ENCODE results near the gene TCAF1.
A peak's percentile ranks its signal among the peaks of the same experiment; 100 is the strongest.
"Not testable (repeated sequence)": the region's sequence is repeated elsewhere in the genome, so short reads cannot be mapped to it uniquely, and the experiment has no call there.

TCAF1 gene

DNA sequence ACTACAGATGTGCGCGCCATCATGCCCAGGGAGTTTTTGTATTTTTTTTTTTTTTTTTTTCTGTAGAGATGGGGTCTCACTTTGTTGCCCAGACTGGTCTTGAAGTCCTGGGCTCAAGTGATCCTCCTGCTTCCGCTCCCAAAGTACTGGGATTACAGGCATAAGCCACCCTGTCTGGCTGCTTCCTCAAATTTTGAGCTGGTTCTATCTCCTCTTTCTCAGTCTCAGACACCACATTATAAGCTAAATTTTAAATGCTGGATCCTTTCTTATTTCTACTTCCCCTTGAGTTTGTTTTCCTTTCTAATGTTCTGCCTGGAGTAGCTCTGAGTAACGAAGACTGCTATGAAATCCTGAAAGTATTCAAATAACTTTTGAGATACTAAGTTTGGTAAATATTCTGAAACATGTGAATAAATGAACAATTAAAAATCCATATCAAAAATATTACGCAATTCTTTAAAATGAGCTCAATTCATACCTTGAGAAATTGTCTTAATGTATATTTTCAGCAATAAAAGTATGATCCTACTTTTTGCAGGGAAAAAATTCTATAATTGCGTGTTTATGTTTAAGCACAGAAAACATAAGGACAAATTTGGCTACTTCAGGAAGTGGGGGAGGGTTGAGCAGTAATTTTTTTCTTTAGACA lies 15.0 kb downstream of the TCAF1 start:
- Histone ChIP-seq H3K27me3 (no peaks in the 10 kb centered on the region), H3K4me2 (peak overlapping the region; percentile 2; the same call in 1 of the 2 replicates), H3K9me3 (peaks cover 60% of the 10 kb centered on the region), H3K4me1 (peaks cover 31% of the 10 kb centered on the region), H3K4me3 (no peak overlapping the region), H4K20me1 (no peaks in the 10 kb centered on the region), H3K36me3 (peaks cover 18% of the 10 kb centered on the region), H3K9ac (no peak overlapping the region), H3K27ac (no peak overlapping the region)
- TF ChIP-seq Cebpa-rat (IDR thresholded peaks at IDR 0.05) = peak; percentile 69; the same call in 1 of the 2 replicates

DNA sequence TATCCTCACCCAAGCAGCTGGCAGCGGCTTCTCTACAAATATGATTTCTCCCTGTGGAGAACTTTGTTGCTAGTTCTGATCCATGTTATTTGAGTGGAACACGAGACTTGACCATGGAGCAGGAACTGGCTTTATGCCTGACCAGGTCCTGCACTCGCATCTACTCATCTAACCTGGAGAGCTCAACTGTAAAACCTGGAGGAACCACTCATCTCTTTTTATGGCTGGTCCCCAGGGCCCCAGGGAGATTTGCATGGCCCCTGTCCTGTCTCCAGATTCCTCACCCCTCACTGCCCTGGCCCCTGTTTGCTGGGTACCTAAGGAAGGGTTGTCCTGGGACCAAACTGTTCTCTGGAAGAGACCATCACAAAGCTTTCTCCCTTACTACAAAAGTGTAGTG lies 16.0 kb downstream of the TCAF1 start:
- peaks cover 31% of the 10 kb centered on the region for H3K4me1 ChIP-seq
- H3K9me3 ChIP-seq = peaks cover 58% of the 10 kb centered on the region
- no peak overlapping the region for H3K4me3 ChIP-seq
- peaks cover 18% of the 10 kb centered on the region for H3K36me3 ChIP-seq
- no peak overlapping the region for H3K9ac ChIP-seq
- peak overlapping the region; percentile 2; the same call in 1 of the 2 replicates for H3K4me2 ChIP-seq
- TF ChIP-seq Cebpa-rat (IDR thresholded peaks at IDR 0.05) = no peak
- no peaks in the 10 kb centered on the region for H3K27me3 ChIP-seq
- no peaks in the 10 kb centered on the region for H4K20me1 ChIP-seq
- H3K27ac ChIP-seq = no peak overlapping the region

DNA sequence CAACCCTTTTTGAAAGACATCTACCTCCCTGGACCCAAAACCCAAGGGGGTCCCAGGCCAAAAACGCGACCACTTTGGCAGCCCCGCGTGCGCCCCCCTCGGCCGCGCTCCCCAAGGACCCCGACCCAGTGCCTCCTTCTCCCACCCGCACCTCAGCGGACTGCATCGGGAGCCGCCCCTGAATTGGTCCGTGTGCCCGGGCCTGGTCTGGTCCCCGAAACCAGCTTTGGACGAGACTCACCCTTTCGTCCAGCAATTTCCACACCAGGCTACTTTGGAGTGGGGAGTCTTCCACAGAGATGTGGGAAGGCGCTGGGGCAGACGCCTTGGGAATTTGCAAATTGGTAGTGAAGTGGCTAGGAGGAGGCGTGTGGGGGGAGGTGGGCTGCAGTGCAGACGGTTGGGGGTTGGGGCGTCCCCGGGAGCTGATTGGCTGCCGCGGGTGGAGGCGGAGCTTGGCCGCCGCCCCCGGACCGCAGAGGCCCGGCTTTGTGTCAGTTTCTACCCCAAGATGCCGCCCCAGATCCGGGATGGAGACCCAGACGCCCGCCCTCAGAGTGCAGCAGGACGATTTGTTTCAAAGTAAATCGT lies 16.9 kb downstream of the TCAF1 start:
- H3K4me1 ChIP-seq = peaks cover 31% of the 10 kb centered on the region
- no peak overlapping the region for H3K4me2 ChIP-seq
- H3K9me3 ChIP-seq = peaks cover 49% of the 10 kb centered on the region
- peaks cover 15% of the 10 kb centered on the region for H3K36me3 ChIP-seq
- H4K20me1 ChIP-seq = no peaks in the 10 kb centered on the region
- no peak overlapping the region for H3K4me3 ChIP-seq
- no peaks in the 10 kb centered on the region for H3K27me3 ChIP-seq
- no peak for TF ChIP-seq Cebpa-rat (IDR thresholded peaks at IDR 0.05)
- no peak overlapping the region for H3K9ac ChIP-seq
- no peak overlapping the region for H3K27ac ChIP-seq

DNA sequence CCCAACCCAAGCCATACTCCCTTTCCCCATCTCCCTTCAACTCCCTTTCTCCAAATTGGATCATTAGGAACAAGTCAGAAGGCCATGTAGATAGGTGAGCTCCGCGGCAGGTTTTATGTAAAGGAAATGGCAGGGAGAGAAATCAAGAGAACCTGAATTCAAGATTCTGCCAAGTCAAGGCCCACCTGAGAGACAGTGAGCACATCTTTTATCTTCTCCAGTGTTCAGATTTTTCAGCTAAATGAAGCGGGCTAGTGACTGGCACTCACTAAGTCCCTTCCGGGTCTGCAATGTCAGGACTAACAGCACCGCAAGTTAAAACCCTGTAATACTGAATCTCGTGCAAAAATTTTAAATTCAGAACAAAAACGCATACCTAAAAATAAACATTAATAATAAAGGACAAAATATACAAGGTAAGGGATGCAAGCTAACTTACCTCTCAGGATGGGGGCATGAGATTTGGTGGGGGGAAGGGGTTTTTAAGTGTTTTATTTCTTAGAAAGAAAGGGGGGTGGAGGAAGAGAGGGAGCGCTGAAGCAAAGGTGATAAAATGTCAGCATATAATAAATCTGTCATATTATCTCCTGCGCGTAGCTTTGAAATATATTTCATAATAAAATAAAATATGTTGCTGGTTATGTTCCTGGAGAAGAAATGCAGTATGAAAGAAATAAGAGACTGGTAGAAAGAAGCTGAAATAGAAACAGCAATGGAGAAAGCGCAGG lies 17.6 kb downstream of the TCAF1 start:
- Histone ChIP-seq H3K36me3 (peaks cover 9% of the 10 kb centered on the region), H3K4me2 (no peak overlapping the region), H3K9ac (no peak overlapping the region), H3K27ac (no peak overlapping the region), H3K4me3 (no peak overlapping the region), H4K20me1 (no peaks in the 10 kb centered on the region), H3K27me3 (no peaks in the 10 kb centered on the region), H3K9me3 (peaks cover 43% of the 10 kb centered on the region), H3K4me1 (peaks cover 31% of the 10 kb centered on the region)
- TF ChIP-seq Cebpa-rat (IDR thresholded peaks at IDR 0.05) = no peak

DNA sequence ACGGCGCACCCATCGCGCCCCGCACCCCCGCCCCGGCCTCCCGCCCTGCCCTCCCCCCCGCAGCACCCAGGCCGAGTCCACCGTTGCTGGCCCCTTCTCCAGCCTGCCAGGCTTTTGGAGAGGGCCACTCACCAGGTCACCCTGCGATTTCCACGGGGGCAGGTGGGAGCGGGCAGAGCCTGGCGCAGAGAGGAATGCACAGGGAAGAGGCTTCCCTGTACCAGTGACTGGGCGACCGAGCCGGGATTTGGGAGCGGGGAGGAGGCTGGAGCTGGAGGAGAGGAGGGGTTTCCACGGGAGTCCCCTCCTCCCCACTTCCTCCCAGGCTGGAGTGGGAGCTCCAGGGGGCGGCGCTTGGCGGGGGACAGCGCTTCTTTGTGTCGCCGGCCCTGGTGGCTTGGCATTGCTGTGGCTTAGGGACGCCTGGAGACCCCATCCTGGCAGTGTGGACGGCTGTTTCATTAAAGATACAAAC lies 19.3 kb downstream of the TCAF1 start:
- no peaks in the 10 kb centered on the region for H4K20me1 ChIP-seq
- no peak overlapping the region for H3K9ac ChIP-seq
- H3K27ac ChIP-seq = no peak overlapping the region
- peaks cover 7% of the 10 kb centered on the region; the same call in 1 of the 2 replicates for H3K36me3 ChIP-seq
- peaks cover 23% of the 10 kb centered on the region for H3K4me1 ChIP-seq
- no peaks in the 10 kb centered on the region for H3K27me3 ChIP-seq
- TF ChIP-seq Cebpa-rat (IDR thresholded peaks at IDR 0.05) = no peak
- H3K4me2 ChIP-seq = no peak overlapping the region
- no peak overlapping the region for H3K4me3 ChIP-seq
- peaks cover 32% of the 10 kb centered on the region for H3K9me3 ChIP-seq

DNA sequence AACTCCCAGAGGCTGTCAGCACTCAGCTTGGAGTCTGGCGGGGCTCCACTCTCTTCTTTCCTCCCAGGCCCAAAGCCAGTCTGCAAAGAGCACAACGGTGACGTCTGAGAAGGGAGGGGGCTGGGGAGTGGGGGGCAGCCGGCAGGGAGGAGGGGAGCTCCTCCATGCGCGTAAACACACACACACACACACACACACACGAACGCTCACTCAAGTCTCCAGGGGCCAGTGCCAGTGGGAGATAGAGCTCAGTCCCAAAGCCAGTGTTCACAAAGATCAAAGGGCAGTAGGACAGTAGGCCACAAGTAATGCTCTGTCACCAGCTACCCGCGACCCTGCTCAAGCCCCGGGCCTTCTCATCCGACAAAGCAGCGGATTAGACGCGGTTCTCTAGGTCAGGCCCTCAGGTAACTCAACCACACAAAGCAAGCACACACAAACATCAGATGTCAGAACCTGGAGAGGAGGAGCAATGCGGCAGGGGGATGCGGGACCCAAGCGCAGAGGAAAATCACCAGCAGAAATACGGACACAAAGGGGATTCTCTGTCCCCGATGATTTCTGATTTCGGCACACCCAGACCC lies 19.9 kb downstream of the TCAF1 start:
- Histone ChIP-seq H3K4me3 (no peak overlapping the region), H3K36me3 (peaks cover 7% of the 10 kb centered on the region; the same call in 1 of the 2 replicates), H3K4me2 (peak overlapping the region; percentile 22; the same call in 1 of the 2 replicates), H4K20me1 (no peaks in the 10 kb centered on the region), H3K27me3 (no peaks in the 10 kb centered on the region), H3K9ac (no peak overlapping the region), H3K4me1 (peaks cover 17% of the 10 kb centered on the region), H3K27ac (no peak overlapping the region), H3K9me3 (peaks cover 32% of the 10 kb centered on the region)
- no peak for TF ChIP-seq Cebpa-rat (IDR thresholded peaks at IDR 0.05)

DNA sequence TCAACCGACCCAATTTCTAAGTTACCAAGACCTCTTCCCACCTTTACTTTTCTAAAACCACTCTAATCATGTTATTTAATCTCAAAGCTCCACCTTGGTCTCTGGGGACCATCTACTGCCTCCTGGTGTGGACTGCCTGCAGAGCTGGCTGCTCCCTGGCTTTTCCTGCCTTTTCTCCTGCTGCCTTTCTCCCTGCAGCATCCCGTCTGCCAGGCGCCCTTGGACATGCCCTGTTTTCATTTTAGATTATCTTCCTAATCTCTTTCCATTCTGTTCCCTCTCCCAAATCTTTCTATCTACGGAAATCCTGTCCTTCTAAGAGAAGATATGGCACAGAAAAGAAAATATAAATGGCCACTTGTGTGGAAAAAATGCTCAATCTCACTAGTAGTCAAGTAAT lies 23.1 kb downstream of the TCAF1 start:
- no peak for TF ChIP-seq Cebpa-rat (IDR thresholded peaks at IDR 0.05)
- Histone ChIP-seq H3K4me3 (no peak overlapping the region), H3K27ac (no peak overlapping the region), H3K4me2 (no peak overlapping the region), H3K9me3 (peaks cover 10% of the 10 kb centered on the region; the same call in 1 of the 2 replicates), H3K27me3 (no peaks in the 10 kb centered on the region), H3K4me1 (peaks cover 4% of the 10 kb centered on the region; the same call in 1 of the 2 replicates), H3K9ac (no peak overlapping the region), H4K20me1 (no peaks in the 10 kb centered on the region), H3K36me3 (peaks cover 25% of the 10 kb centered on the region)

DNA sequence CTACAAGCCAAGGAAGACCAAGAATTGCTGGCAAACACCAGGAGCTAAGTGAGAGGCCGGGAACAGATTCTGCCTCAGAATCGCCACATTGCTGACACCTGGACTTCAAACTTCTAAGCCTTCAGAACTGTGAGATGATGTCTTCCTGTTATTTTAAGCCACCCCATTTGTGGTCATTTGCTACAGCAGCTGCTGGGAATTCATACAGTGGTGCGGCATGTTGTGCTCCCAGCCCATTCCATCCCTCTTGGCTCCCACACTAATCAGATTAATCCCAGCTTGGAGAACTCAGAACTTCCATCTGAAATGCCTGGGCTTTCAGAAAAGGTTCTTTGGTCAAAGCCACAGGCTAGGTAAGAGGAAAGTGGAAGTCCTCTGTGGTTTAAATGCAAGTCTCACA lies 24.9 kb downstream of the TCAF1 start:
- Histone ChIP-seq H3K36me3 (peaks cover 25% of the 10 kb centered on the region), H3K4me3 (no peak overlapping the region), H3K4me2 (no peak overlapping the region), H4K20me1 (no peaks in the 10 kb centered on the region), H3K27ac (no peak overlapping the region), H3K9ac (no peak overlapping the region), H3K9me3 (no peaks in the 10 kb centered on the region), H3K4me1 (no peaks in the 10 kb centered on the region), H3K27me3 (no peaks in the 10 kb centered on the region)
- no peak for TF ChIP-seq Cebpa-rat (IDR thresholded peaks at IDR 0.05)

DNA sequence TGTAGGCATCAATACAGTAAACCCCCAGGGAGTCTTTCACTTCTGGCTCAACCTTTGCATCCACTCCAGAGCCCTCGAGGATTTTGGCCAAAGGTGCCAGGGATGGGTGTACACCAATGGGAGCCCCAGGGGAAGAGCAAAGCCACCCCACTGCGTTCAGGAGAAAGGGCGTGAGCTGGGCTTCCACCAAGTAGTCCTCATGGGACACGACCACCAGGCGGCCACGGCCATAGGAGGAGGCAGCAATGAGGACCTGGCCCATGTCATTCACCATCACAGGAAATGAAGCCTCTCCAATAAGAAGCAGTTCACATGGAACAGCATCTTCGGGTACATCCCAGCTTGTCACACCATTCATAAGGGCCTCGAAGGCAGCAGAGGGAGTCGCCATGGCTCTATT lies 25.8 kb downstream of the TCAF1 start:
- Histone ChIP-seq H4K20me1 (no peaks in the 10 kb centered on the region), H3K27ac (no peak overlapping the region), H3K9me3 (no peaks in the 10 kb centered on the region), H3K4me3 (no peak overlapping the region), H3K4me2 (no peak overlapping the region), H3K36me3 (peaks cover 25% of the 10 kb centered on the region), H3K9ac (no peak overlapping the region), H3K27me3 (no peaks in the 10 kb centered on the region), H3K4me1 (no peaks in the 10 kb centered on the region)
- no peak for TF ChIP-seq Cebpa-rat (IDR thresholded peaks at IDR 0.05)

DNA sequence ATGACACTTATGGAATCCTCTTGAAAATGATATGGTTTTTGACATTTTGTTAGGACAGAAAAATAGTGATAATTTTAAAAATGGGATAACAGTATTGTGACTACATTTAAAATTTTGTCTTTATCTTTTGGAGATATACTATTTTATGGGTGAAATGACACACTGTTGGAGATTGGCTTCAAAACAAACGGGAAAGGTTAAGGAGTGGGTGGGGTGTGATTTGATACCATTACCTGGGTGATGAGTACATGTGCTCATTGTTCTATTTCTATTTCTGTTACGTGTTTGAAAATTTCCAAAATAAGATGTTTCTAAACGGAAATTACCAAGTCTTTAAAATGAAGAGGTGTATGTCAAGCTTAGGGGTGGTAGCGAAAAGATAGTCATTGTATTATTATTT lies 28.7 kb downstream of the TCAF1 start:
- not testable (repeated sequence) for H3K27ac ChIP-seq, H3K4me1 ChIP-seq, H3K4me3 ChIP-seq, H3K4me2 ChIP-seq, H3K27me3 ChIP-seq, H3K9ac ChIP-seq, H3K9me3 ChIP-seq, H4K20me1 ChIP-seq
- peaks cover 25% of the 10 kb centered on the region for H3K36me3 ChIP-seq

DNA sequence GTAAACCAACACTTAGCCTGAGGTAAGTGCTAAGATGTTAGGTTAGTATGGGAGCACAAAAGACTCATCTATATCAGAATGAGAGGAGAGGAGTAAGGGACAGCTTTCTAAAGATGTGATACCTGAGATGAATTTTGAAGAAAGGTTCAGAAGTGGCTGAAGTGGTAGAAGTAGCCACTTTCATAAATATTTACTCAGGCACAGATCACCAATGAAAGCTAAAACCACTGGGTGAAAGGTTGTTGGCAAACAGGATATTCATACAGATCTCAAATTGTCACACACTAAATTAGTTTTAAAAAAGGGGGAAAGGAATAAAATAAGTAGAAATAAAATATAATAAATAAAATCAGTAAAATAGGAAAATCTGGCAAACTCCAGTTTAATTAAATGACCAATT lies 30.4 kb downstream of the TCAF1 start:
- not testable (repeated sequence) for H3K9ac ChIP-seq, H3K4me1 ChIP-seq, H3K9me3 ChIP-seq, H3K4me3 ChIP-seq, H3K27ac ChIP-seq, H4K20me1 ChIP-seq, H3K4me2 ChIP-seq, H3K27me3 ChIP-seq
- H3K36me3 ChIP-seq = peaks cover 19% of the 10 kb centered on the region

DNA sequence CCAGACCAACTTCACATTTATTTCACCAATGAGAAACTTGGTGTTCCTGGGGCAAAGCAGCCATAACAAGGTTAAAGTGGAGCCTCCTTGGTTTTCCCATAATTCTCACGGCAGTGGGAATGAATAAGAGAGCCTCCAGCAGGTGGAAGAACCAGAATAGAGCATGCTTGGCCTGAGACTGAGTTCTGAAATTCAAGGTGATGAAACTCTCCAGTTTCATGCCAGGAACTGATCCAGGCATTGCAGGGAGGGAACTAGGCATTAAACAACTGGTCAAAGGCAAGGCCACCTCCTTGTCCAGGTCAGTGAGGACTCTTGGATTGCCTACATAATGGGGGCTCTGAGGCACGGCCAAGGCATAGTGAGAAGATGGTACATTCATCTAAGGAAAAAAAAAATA lies 44.0 kb downstream of the TCAF1 start:
- not testable (repeated sequence) for H3K9me3 ChIP-seq, H3K27ac ChIP-seq, H3K4me1 ChIP-seq, H3K9ac ChIP-seq, H3K4me2 ChIP-seq, H3K4me3 ChIP-seq, H3K27me3 ChIP-seq, H3K36me3 ChIP-seq, H4K20me1 ChIP-seq

DNA sequence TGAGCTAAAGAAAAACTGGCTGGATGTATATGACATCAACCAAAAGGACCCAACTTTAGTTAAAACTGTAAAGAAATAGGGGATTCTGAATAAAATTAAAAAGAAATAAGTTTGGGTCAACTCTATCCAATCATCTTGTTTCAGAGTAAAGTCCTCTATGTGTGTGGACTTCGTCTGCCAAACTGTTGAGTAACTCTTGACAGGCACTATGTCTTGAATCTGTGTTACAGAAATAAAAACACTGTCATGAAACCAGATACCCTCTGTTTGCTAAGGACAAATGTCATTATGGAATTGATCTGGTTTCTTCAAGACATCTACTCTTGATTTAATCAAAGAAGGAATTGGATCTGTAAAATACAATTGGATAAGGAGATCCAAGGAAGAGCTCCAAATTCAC lies 46.5 kb downstream of the TCAF1 start:
- not testable (repeated sequence) for H3K4me3 ChIP-seq, H3K9me3 ChIP-seq, H3K27me3 ChIP-seq, H4K20me1 ChIP-seq, H3K27ac ChIP-seq, H3K4me1 ChIP-seq, H3K36me3 ChIP-seq, H3K4me2 ChIP-seq, H3K9ac ChIP-seq
